Spleen (tissue), 11 donors: ENCODE results near the gene AFF1. TPM values are rescaled to one million over a fixed set of nuclear protein-coding genes. Genes with fewer than 3 reads are reported as not detected.

Experiments
- DNase-seq: peaks from one replicate; pipeline ENCODE4 v3.0.0-alpha.2; 2020
- H3K27ac ChIP-seq, 8 donors: fragments of 200-600 bp; sonication (generic) in 7 of 8; 1 replicate in 4 of 8; 2 replicates in 4 of 8; pipeline versions ENCODE4 v1.5.0 to v1.8.0; 2016 to 2021; ENCODE audit warnings: inconsistent platforms in 4 of 8, mild to moderate bottlenecking in 4 of 8, moderate library complexity in 1 of 8
- H3K27me3 ChIP-seq, 7 donors: fragments of 200-600 bp; sonication (generic) in 6 of 7; replicated peaks in 1 of 7; 1 replicate in 4 of 7; 2 replicates in 3 of 7; pipeline versions ENCODE4 v1.5.0 to v1.8.0; 2016 to 2021; ENCODE audit warnings: inconsistent platforms in 3 of 7, mild to moderate bottlenecking in 1 of 7
- H3K36me3 ChIP-seq, 6 donors: fragments of 200-600 bp; sonication (generic) in 5 of 6; 1 replicate in 4 of 6; 2 replicates in 2 of 6; pipeline versions ENCODE4 v1.5.0 to v1.8.0; 2016 to 2021; ENCODE audit warnings: inconsistent platforms in 2 of 6
- H3K4me1 ChIP-seq, 6 donors: fragments of 200-600 bp; sonication (generic) in 5 of 6; 1 replicate in 3 of 6; 2 replicates in 3 of 6; pipeline versions ENCODE4 v1.5.0 to v1.8.0; 2016 to 2021; ENCODE audit warnings: inconsistent platforms in 3 of 6
- H3K4me3 ChIP-seq, 8 donors: fragments of 200-600 bp; sonication (generic) in 7 of 8; 1 replicate in 4 of 8; 2 replicates in 4 of 8; pipeline versions ENCODE4 v1.5.0 to v1.8.0; 2016 to 2021; ENCODE audit warnings: inconsistent platforms in 4 of 8, mild to moderate bottlenecking in 4 of 8, moderate library complexity in 2 of 8
- H3K9me3 ChIP-seq, 8 donors: fragments of 200-600 bp; sonication (generic) in 7 of 8; 1 replicate in 4 of 8; 2 replicates in 4 of 8; pipeline versions ENCODE4 v1.5.0 to v1.8.0; 2016 to 2021; ENCODE audit warnings: inconsistent platforms in 4 of 8
- CTCF ChIP-seq, 11 experiments: fragments of 200-600 bp in 7 of 11; fragments of 450-650 bp in 4 of 11; sonication (generic) in 4 of 11; IDR thresholded peaks in 8 of 11; conservative IDR thresholded peaks in 3 of 11; 1 replicate in 7 of 11; 2 replicates in 4 of 11; pipeline versions ENCODE4 v1.4.0 to v1.8.0; 2016 to 2021; ENCODE audit warnings: antibody characterized with exemption in 11 of 11, inconsistent platforms in 4 of 11, mild to moderate bottlenecking in 1 of 11
- POLR2A ChIP-seq, 3 donors: fragments of 450-650 bp; IDR thresholded peaks; one replicate each; pipeline ENCODE4 v1.5.1; 2017; ENCODE audit warnings: antibody characterized with exemption in 3 of 3, mild to moderate bottlenecking in 1 of 3
- POLR2AphosphoS5 ChIP-seq, 3 donors: sonication (generic); formaldehyde crosslinking; IDR thresholded peaks; one replicate each; pipeline ENCODE4 v1.5.1; 2017; ENCODE audit warnings: antibody characterized with exemption in 3 of 3
- WGBS, 5 donors: extraction: QIAGEN DNeasy Blood & Tissue Kit in 3 of 5; methylation state at CpG; one replicate each; pipeline versions ENCODE4 v1.1.5 to v1.1.7; 2013 to 2018; 5-methylcytosine and 5-hydroxymethylcytosine counted together
- intact Hi-C: fragments of 100-400 bp; cut with DNase I; formaldehyde crosslinking; loops from one replicate; pipeline ENCODE4 v1.15.0; 2023; ENCODE audit warnings: low total_unique reads
- polyA plus RNA-seq, 3 donors: library from polyadenylated mRNA; stranded (reverse); fragments of 200-250 nt; gene quantifications; one replicate each; pipeline ENCODE4 v1.2.1, GENCODE V29; 2013
- total RNA-seq, 7 donors: library from RNA; depleted of rRNA in 3 of 7; stranded (reverse); fragments of >200 nt in 3 of 7; fragmentation: NEBNext Ultra II Directional in 4 of 7; extraction: Animal tissue kit (Norgen Biotek cat#: 25700) in 4 of 7; gene quantifications; one replicate each; pipeline versions ENCODE4 v1.1.0 to v1.2.1, GENCODE V29; 2016 to 2021
- donor health status: healthy with polysubstance abuse.
- donor health status: DM: no; HTN: no; CAD: no; lungs with moderate emphysema.
- donor health status: DM: no; HTN: no; CAD: no.
- donor health status: Bipolar disorder and iron deficiency.
- donor health status: healthy.
- donor health status: DM: no; HTN: no; CAD: no.
- donor health status: DM: yes; HTN: yes; CAD: no.

The AFF1 gene
- total and polyA plus RNA-seq, 10 donors = 4.4 to 119 (median 80.8) TPM

DNA sequence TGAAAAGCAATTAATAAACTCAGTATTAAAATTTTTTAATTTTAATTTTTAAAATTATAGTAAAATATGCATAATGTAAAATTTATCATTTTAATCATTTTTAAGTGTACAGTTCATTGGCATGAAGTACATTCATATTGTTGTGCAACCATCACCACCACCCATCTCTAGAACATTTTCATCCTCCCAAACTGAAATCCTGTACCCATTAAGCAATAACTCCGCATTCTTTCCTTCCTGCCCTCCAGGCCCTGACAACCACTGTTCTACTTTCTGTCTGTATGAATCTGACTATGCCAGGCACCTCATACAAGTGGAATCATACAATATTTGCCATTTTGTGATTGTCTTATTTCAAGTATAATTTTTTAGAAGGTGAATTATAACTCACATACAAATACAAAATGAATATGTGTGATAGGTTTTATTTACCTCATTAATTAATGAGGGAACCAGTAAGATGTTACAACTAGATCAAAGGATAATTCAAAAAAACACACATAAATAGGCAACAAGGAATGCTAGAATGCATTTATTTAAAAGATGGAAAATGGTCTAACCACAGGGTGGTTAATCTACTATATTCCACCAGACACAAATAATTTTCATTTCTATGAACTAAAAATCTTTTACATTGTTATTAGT lies 13.1 kb upstream of the AFF1 start:
- no peaks in the 10 kb centered on the region for H3K9me3 ChIP-seq
- no peak overlapping the region for H3K27ac ChIP-seq
- H3K27me3 ChIP-seq = no peaks in the 10 kb centered on the region
- intact Hi-C loops = loop anchor here (5.0 to 10.0 kb wide), 2 partner anchors 171 to 303 kb away; partner anchors contain the start of gene KLHL8
- no peak for DNase-seq
- TF ChIP-seq POLR2A (IDR thresholded peaks at IDR 0.05) = no peak
- no peaks in the 10 kb centered on the region for H3K36me3 ChIP-seq
- 56 to 94% (median 63%) methylated on average over 1 of the region's 1 CpG for WGBS, 5 donors
- peaks cover 0 to 28% (median 6%) of the 10 kb centered on the region in 6 donors for H3K4me1 ChIP-seq
- H3K4me3 ChIP-seq = no peak overlapping the region

DNA sequence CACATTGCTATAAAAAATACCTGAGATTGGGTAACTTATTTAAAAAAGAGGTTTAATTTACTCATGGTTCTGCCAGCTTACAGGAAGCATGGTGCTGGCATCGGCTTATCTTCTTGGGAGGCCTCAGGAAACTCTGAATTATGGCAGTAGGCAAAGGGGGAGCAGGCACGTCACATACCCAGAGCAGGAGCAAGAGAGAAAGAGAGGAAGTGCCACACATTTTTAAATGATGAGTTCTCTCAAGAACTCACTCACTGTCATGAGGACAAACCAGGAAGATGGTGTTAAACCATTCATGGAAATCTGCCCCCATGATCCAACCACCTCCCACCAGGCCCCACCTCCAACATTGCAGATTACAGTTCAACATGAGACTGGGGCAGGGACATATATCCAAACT lies 10.0 kb upstream of the AFF1 start:
- Histone ChIP-seq H3K4me1 (peaks cover 0 to 44% (median 17%) of the 10 kb centered on the region in 6 donors), H3K4me3 (no peak overlapping the region), H3K9me3 (no peaks in the 10 kb centered on the region), H3K27me3 (no peaks in the 10 kb centered on the region), H3K27ac (peak overlapping the region in 7 of 8 donors; percentile 14 to 63 (median 31)), H3K36me3 (peaks cover 0 to 1% (median 0%) of the 10 kb centered on the region in 6 donors)
- intact Hi-C loops = loop anchor here (5.0 to 10.0 kb wide), 2 partner anchors 167 to 300 kb away; partner anchors contain the start of gene KLHL8
- peak in 1 of 3 donors; percentile 22 for TF ChIP-seq POLR2AphosphoS5 (IDR thresholded peaks at IDR 0.05)
- TF ChIP-seq CTCF (IDR thresholded peaks at IDR 0.05 in 8 of 11, conservative IDR thresholded peaks at IDR 0.05 in 3 of 11) = no peak
- TF ChIP-seq POLR2A (IDR thresholded peaks at IDR 0.05) = no peak
- 6 to 48% (median 29%) methylated on average over 2 of the region's 2 CpGs for WGBS, 5 donors
- DNase-seq = no peak

DNA sequence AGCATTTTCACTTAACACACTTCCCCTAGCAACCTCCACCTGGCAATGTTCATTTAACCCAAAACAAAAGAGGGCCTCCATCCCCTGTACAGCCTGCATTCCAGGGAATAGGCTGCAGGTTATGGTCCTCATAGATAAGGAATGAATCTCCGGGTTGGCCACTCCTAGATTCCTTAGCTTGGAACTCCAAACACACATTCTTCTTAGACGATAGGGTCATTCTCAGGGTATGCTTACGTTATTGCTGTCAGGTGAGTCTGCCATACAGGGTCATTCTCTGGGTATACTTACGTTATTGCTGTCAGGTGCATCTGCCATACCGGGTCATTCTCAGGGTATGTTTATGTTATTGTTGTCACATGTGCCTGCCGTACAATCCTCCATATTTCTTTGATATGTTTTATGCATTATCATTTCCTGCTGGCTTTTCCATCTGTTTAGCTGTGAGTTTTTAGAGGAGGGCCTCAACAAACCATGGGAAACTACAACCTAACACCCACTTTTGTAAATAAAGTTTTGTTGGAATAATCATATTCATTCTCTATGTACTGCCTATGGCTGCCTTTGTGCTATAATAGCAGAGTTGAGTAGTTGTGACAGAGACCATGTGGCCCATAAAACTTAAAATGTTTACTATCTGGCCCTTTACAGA lies 8.2 kb upstream of the AFF1 start:
- H3K9me3 ChIP-seq = no peaks in the 10 kb centered on the region
- TF ChIP-seq POLR2AphosphoS5 (IDR thresholded peaks at IDR 0.05) (no peak), CTCF (IDR thresholded peaks at IDR 0.05 in 8 of 11, conservative IDR thresholded peaks at IDR 0.05 in 3 of 11) (no peak), POLR2A (IDR thresholded peaks at IDR 0.05) (no peak)

DNA sequence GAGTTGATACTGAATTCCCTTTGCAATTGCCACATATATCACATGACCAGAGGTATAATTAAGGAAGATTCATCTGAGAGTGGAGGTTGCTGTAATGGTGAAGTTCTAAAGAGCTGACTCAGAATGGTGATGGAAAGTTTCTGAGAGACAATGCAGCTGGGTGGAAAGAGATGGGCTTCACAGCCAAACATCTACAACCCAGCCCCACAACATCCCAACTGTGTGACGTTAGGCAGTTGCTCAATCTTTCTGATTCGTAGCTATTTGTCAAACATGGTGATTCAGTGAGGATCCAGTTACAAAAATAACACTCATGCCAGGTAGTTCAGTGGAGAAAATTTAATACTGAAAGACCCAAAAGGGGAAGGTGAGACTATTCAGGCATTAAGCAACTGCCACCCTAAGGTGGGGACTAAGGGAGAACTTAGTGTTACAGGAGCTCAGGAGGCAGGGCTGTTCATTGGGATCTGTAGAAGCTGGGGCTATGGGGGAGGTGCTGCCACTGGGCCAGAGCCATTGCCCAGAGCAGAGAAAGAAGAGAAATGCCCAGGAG lies 6.9 kb upstream of the AFF1 start:
- no peak overlapping the region for H3K4me3 ChIP-seq
- DNase-seq = no peak
- H3K27me3 ChIP-seq = no peaks in the 10 kb centered on the region
- H3K27ac ChIP-seq = no peak overlapping the region
- H3K9me3 ChIP-seq = no peaks in the 10 kb centered on the region
- peaks cover 0 to 5% (median 0%) of the 10 kb centered on the region in 6 donors for H3K36me3 ChIP-seq
- TF ChIP-seq CTCF (IDR thresholded peaks at IDR 0.05 in 8 of 11, conservative IDR thresholded peaks at IDR 0.05 in 3 of 11) = no peak
- intact Hi-C loops = loop anchor here (10.0 kb wide), 1 partner anchor 297 kb away; the partner anchor contains the start of gene KLHL8
- WGBS, 5 donors = 17 to 65% (median 57%) methylated on average over 2 of the region's 2 CpGs
- H3K4me1 ChIP-seq = peaks cover 0 to 27% (median 15%) of the 10 kb centered on the region in 6 donors

More for the DNA sequence above, 8.2 kb upstream of the AFF1 start:
- Histone ChIP-seq H3K4me3 (no peak overlapping the region), H3K27ac (no peak overlapping the region), H3K36me3 (peaks cover 0 to 5% (median 0%) of the 10 kb centered on the region in 6 donors), H3K27me3 (no peaks in the 10 kb centered on the region), H3K4me1 (peaks cover 0 to 39% (median 17%) of the 10 kb centered on the region in 6 donors)
- DNase-seq = no peak
- intact Hi-C loops = loop anchor here (10.0 kb wide), 1 partner anchor 298 kb away; the partner anchor contains the start of gene KLHL8
- 90 to 95% (median 93%) methylated on average over 6 of the region's 6 CpGs for WGBS, 5 donors
